ENCODE measurements around the gene CLDN12. TPM values are rescaled to one million over a fixed set of nuclear protein-coding genes. Genes with fewer than 3 reads are reported as not detected.

Gene CLDN12
- total and polyA plus RNA-seq, 12 donors = 13.8 to 150 (median 41.5) TPM

- TF ChIP-seq POLR2A (IDR thresholded peaks at IDR 0.05) (no peak), CTCF (IDR thresholded peaks at IDR 0.05) (peak in 3 of 6 experiments; percentile 17 to 24 (median 23))
These were observed 9.4 kb downstream of the CLDN12 start for GRCh38 chr7:90412458-90413184.

DNA sequence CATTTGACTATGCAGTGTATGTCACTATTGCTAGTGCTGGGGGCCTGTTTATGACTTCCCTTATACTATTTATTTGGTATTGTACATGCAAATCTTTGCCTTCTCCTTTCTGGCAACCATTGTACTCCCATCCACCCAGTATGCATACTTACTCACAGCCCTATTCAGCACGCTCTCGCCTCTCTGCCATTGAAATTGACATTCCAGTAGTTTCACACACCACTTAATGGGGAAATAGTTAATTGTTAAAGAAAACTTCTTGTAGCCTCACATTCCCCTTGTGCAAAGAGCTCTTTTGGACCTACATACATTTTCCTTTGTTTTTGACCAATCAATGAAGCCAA, 9.9 kb downstream of the CLDN12 start:
- Histone ChIP-seq H3K4me3 (no peak overlapping the region), H3K27me3 (no peaks in the 10 kb centered on the region), H3K36me3 (replicated peaks in 1 of 2) (peaks cover 0 to 21% of the 10 kb centered on the region in 2 donors), H3K4me1 (replicated peaks in 1 of 2) (peaks cover 0 to 16% of the 10 kb centered on the region in 2 donors), H3K27ac (no peak overlapping the region), H3K9me3 (replicated peaks in 1 of 3) (no peaks in the 10 kb centered on the region)
- 93 to 99% (median 97%) methylated on average over 2 of the region's 2 CpGs for WGBS, 4 donors
- TF ChIP-seq POLR2A (IDR thresholded peaks at IDR 0.05) (no peak), CTCF (IDR thresholded peaks at IDR 0.05) (no peak)
- intact Hi-C loops (cut with DNase I) = no loop called here
- no peak for DNase-seq

More at GRCh38 chr7:90412458-90413184, 9.4 kb downstream of the CLDN12 start:
- intact Hi-C loops (cut with DNase I) = no loop called here
- WGBS, 4 donors = 91 to 96% (median 93%) methylated on average over 10 to 11 of the region's 11 CpGs
- Histone ChIP-seq H3K4me1 (replicated peaks in 1 of 2) (peaks cover 0 to 16% of the 10 kb centered on the region in 2 donors), H3K9me3 (replicated peaks in 1 of 3) (no peaks in the 10 kb centered on the region), H3K36me3 (replicated peaks in 1 of 2) (peaks cover 0 to 24% of the 10 kb centered on the region in 2 donors), H3K27me3 (no peaks in the 10 kb centered on the region), H3K27ac (no peak overlapping the region), H3K4me3 (no peak overlapping the region)
- peak in 5 of 7 donors; percentile 28 to 61 (median 31) for DNase-seq

- intact Hi-C loops (cut with DNase I) = loop anchor here in 1 of 2 donors (10.0 kb wide), 1 partner anchor 177 kb away; the partner anchor contains the start of gene CFAP69
- 87 to 94% (median 90%) methylated on average over 6 of the region's 6 CpGs for WGBS, 4 donors
- H3K27me3 ChIP-seq = no peaks in the 10 kb centered on the region
- no peak overlapping the region for H3K4me3 ChIP-seq
- no peaks in the 10 kb centered on the region for H3K36me3 ChIP-seq (replicated peaks in 1 of 2)
- DNase-seq = no peak
- TF ChIP-seq POLR2A (IDR thresholded peaks at IDR 0.05) (no peak), CTCF (IDR thresholded peaks at IDR 0.05) (no peak)
- H3K27ac ChIP-seq = no peak overlapping the region
- no peaks in the 10 kb centered on the region for H3K4me1 ChIP-seq (replicated peaks in 1 of 2)
- H3K9me3 ChIP-seq (replicated peaks in 1 of 3) = no peaks in the 10 kb centered on the region
These were observed 18.4 kb downstream of the CLDN12 start for GRCh38 chr7:90421651-90422050.

GRCh38 chr7:90424720-90425119, 21.5 kb downstream of the CLDN12 start:
- no peaks in the 10 kb centered on the region for H3K9me3 ChIP-seq (replicated peaks in 1 of 3)
- H3K27me3 ChIP-seq = no peaks in the 10 kb centered on the region
- intact Hi-C loops (cut with DNase I) = loop anchor here in 1 of 2 donors (10.0 kb wide), 1 partner anchor 180 kb away; the partner anchor contains the start of gene CFAP69

More at GRCh38 chr7:90424720-90425119, 21.5 kb downstream of the CLDN12 start:
- no peak overlapping the region for H3K27ac ChIP-seq
- TF ChIP-seq CTCF (IDR thresholded peaks at IDR 0.05) (no peak), POLR2A (IDR thresholded peaks at IDR 0.05) (no peak)
- no peak overlapping the region for H3K4me3 ChIP-seq
- WGBS, 4 donors = 87 to 90% (median 89%) methylated on average over 3 of the region's 3 CpGs
- no peaks in the 10 kb centered on the region for H3K4me1 ChIP-seq (replicated peaks in 1 of 2)
- no peak for DNase-seq
- no peaks in the 10 kb centered on the region for H3K36me3 ChIP-seq (replicated peaks in 1 of 2)
